H9 (cell line): ENCODE results near the gene FCGBP. TPM values are rescaled to one million over a fixed set of nuclear protein-coding genes. Genes with fewer than 3 reads are reported as not detected.

Source experiments
- DNase-seq: peaks from one replicate; pipeline ENCODE4 v3.0.0-alpha.2; 2017
- H2AFZ ChIP-seq: one replicate; pipeline ENCODE4 v1.6.1; 2013; ENCODE audit warnings: mild to moderate bottlenecking, low read length, control low read depth, moderate library complexity
- H2AK5ac ChIP-seq: 2 replicates; pipeline ENCODE4 v1.6.1; 2013; ENCODE audit warnings: low read length, control low read depth, mixed read lengths; ENCODE audit not compliant: insufficient read length
- H2BK120ac ChIP-seq: one replicate; pipeline ENCODE4 v1.6.1; 2013; ENCODE audit warnings: low read depth, mild to moderate bottlenecking, low read length, control low read depth, inconsistent platforms; ENCODE audit not compliant: poor library complexity, severe bottlenecking
- H2BK12ac ChIP-seq: 2 replicates; pipeline ENCODE4 v1.6.1; 2013; ENCODE audit warnings: low read length, control low read depth, mixed read lengths, low read depth; ENCODE audit not compliant: insufficient read length
- H2BK15ac ChIP-seq: 2 replicates; pipeline ENCODE4 v1.6.1; 2013; ENCODE audit warnings: low read depth, low read length, control low read depth
- H2BK20ac ChIP-seq: one replicate; pipeline ENCODE4 v1.6.1; 2013; ENCODE audit warnings: low read depth, mild to moderate bottlenecking, low read length, control low read depth, inconsistent platforms; ENCODE audit not compliant: poor library complexity, severe bottlenecking
- H2BK5ac ChIP-seq: 2 replicates; pipeline ENCODE4 v1.6.1; 2013; ENCODE audit warnings: low read length, control low read depth, mixed read lengths; ENCODE audit not compliant: insufficient read length
- H3K14ac ChIP-seq: 2 replicates; pipeline ENCODE4 v1.6.1; 2013; ENCODE audit warnings: low read length, control low read depth; ENCODE audit not compliant: insufficient read depth
- H3K18ac ChIP-seq: 2 replicates; pipeline ENCODE4 v1.6.1; 2013; ENCODE audit warnings: low read depth, mild to moderate bottlenecking, mixed read lengths, low read length, control low read depth; ENCODE audit not compliant: insufficient read length
- H3K23ac ChIP-seq: 2 replicates; pipeline ENCODE4 v1.6.1; 2013; ENCODE audit warnings: low read length, control low read depth, mixed read lengths, low read depth; ENCODE audit not compliant: insufficient read length
- H3K23me2 ChIP-seq: 2 replicates; pipeline ENCODE4 v1.6.1; 2013; ENCODE audit warnings: low read depth, mild to moderate bottlenecking, mixed read lengths, low read length, control low read depth; ENCODE audit not compliant: insufficient read length, poor library complexity, severe bottlenecking
- H3K27ac ChIP-seq: 2 replicates; pipeline ENCODE4 v1.5.1; 2013; ENCODE audit warnings: low read length, control low read depth, mixed read lengths, low read depth; ENCODE audit not compliant: insufficient read length
- H3K27me3 ChIP-seq: 2 replicates; pipeline ENCODE4 v1.6.1; 2013; ENCODE audit warnings: low read length, control low read depth, inconsistent platforms; ENCODE audit not compliant: insufficient read depth
- H3K4ac ChIP-seq: 2 replicates; pipeline ENCODE4 v1.6.1; 2013; ENCODE audit warnings: low read depth, mild to moderate bottlenecking, control low read depth, inconsistent platforms, low read length, moderate library complexity
- H3K4me1 ChIP-seq: 2 replicates; pipeline ENCODE4 v1.6.1; 2013; ENCODE audit warnings: low read length, control low read depth, inconsistent platforms; ENCODE audit not compliant: insufficient read depth
- H3K4me2 ChIP-seq: 2 replicates; pipeline ENCODE4 v1.6.1; 2013; ENCODE audit warnings: low read length, control low read depth, mixed read lengths; ENCODE audit not compliant: insufficient read length, insufficient read depth
- H3K56ac ChIP-seq: 2 replicates; pipeline ENCODE4 v1.6.1; 2013; ENCODE audit warnings: low read depth, mild to moderate bottlenecking, mixed read lengths, low read length, control low read depth; ENCODE audit not compliant: insufficient read length
- H3K79me1 ChIP-seq: 2 replicates; pipeline ENCODE4 v1.6.1; 2013; ENCODE audit warnings: low read depth, mild to moderate bottlenecking, moderate library complexity, low read length, control low read depth, inconsistent platforms; ENCODE audit not compliant: insufficient read depth, poor library complexity, severe bottlenecking
- H3K79me2 ChIP-seq: 2 replicates; pipeline ENCODE4 v1.6.1; 2013; ENCODE audit warnings: low read length, control low read depth, inconsistent platforms; ENCODE audit not compliant: insufficient read depth
- H3K9ac ChIP-seq: 2 replicates; pipeline ENCODE4 v1.6.1; 2013; ENCODE audit warnings: low read length, control low read depth, mixed read lengths; ENCODE audit not compliant: insufficient read length; ENCODE audit errors: extremely low read depth
- H3K9me3 ChIP-seq: one replicate; pipeline ENCODE4 v1.6.1; 2013; ENCODE audit warnings: low read depth, low read length, inconsistent platforms; ENCODE audit not compliant: control insufficient read depth
- H3T11ph ChIP-seq: one replicate; pipeline ENCODE4 v1.6.1; 2013; ENCODE audit warnings: mild to moderate bottlenecking, low read length, control low read depth, inconsistent platforms
- H4K20me1 ChIP-seq: one replicate; pipeline ENCODE4 v1.6.1; 2013; ENCODE audit not compliant: control insufficient read depth, insufficient read length, insufficient read depth
- H4K5ac ChIP-seq: 2 replicates; pipeline ENCODE4 v1.6.1; 2013; ENCODE audit warnings: low read depth, mild to moderate bottlenecking, mixed read lengths, low read length, control low read depth; ENCODE audit not compliant: insufficient read length
- H4K8ac ChIP-seq: replicated peaks from 2 replicates; pipeline ENCODE4 v1.6.1; 2013; ENCODE audit warnings: low read length, control low read depth, mixed read lengths, low read depth; ENCODE audit not compliant: insufficient read length
- H4K91ac ChIP-seq: 2 replicates; pipeline ENCODE4 v1.6.1; 2013; ENCODE audit warnings: low read depth, mild to moderate bottlenecking, moderate library complexity, mixed read lengths, low read length, control low read depth; ENCODE audit not compliant: insufficient read length
- H3K27ac Mint-ChIP-seq, 3 experiments: 2 replicates in 2 of 3; 3 replicates in 1 of 3; pipeline ENCODE4 v1.8.0; 2020 to 2021; ENCODE audit warnings: mixed read lengths in 3 of 3, mild to moderate bottlenecking in 1 of 3, moderate library complexity in 1 of 3
- H3K27me3 Mint-ChIP-seq: 2 replicates; pipeline ENCODE4 v1.8.0; 2021; ENCODE audit warnings: low read depth, mild to moderate bottlenecking, moderate library complexity, mixed read lengths
- H3K36me3 Mint-ChIP-seq, 3 experiments: 2 replicates in 2 of 3; 3 replicates in 1 of 3; pipeline ENCODE4 v1.8.0; 2020 to 2021; ENCODE audit warnings: low read depth in 3 of 3, mixed read lengths in 3 of 3; ENCODE audit not compliant: insufficient read depth in 1 of 3
- H3K4me1 Mint-ChIP-seq, 2 experiments: 2 replicates each; pipeline ENCODE4 v1.8.0; 2020; ENCODE audit warnings: mixed read lengths in 2 of 2
- H3K4me3 Mint-ChIP-seq, 2 experiments: 2 replicates in 1 of 2; 3 replicates in 1 of 2; pipeline ENCODE4 v1.8.0; 2020 to 2021; ENCODE audit warnings: mild to moderate bottlenecking in 2 of 2, mixed read lengths in 2 of 2, moderate library complexity in 1 of 2
- H3K9me3 Mint-ChIP-seq, 2 experiments: 2 replicates in 1 of 2; 3 replicates in 1 of 2; pipeline ENCODE4 v1.8.0; 2020; ENCODE audit warnings: mild to moderate bottlenecking in 2 of 2, mixed read lengths in 2 of 2, moderate library complexity in 1 of 2
- CTCF ChIP-seq: fragments of 200-600 bp; sonication (generic); conservative IDR thresholded peaks from 3 replicates; pipeline ENCODE4 v1.8.0; 2021; ENCODE audit warnings: antibody characterized with exemption, mild to moderate bottlenecking
- WGBS: extraction: QIAGEN DNeasy Blood & Tissue Kit; methylation state at CpG from one replicate; pipeline ENCODE4 v1.1.7; 2013; ENCODE audit warnings: missing lambda C conversion rate, low lambda C conversion rate, mixed read lengths; ENCODE audit not compliant: insufficient read length; ENCODE audit errors: extremely low coverage; 5-methylcytosine and 5-hydroxymethylcytosine counted together
- total RNA-seq: library from RNA; stranded (reverse); gene quantifications from 2 replicates; pipeline ENCODE4 v1.2.1, GENCODE V29; 2021

Gene FCGBP
- total RNA-seq, 1 experiment from 2014 or later: 0.13 TPM

GRCh38 chr19:39936020-39936419, 1.6 kb upstream of the FCGBP start:
- H2BK15ac ChIP-seq: no peak overlapping the region
- no peak overlapping the region for H3K18ac ChIP-seq
- H3K9me3 ChIP-seq: no peaks in the 10 kb centered on the region
- no peak overlapping the region for H2BK5ac ChIP-seq
- no peak overlapping the region for H3K56ac ChIP-seq
- Mint-ChIP-seq H3K4me1 (no peaks in the 10 kb centered on the region), H3K36me3 (no peaks in the 10 kb centered on the region), H3K27me3 (no peaks in the 10 kb centered on the region), H3K27ac (peak overlapping the region in 1 of 3 experiments; percentile 31; a peak in 1 of 7 replicates), H3K9me3 (peaks cover 0 to 2% of the 10 kb centered on the region in 2 experiments; a peak in 1 of 5 replicates), H3K4me3 (no peak overlapping the region)
- DNase-seq: no peak
- no peak overlapping the region for H2BK20ac ChIP-seq
- no peaks in the 10 kb centered on the region for H3K79me1 ChIP-seq
- no peaks in the 10 kb centered on the region for H3K23me2 ChIP-seq
- H4K20me1 ChIP-seq: no peaks in the 10 kb centered on the region
- 0 out of 2 replicates have a peak overlapping the region, but pooled peaks have one; percentile 24 for H3K14ac ChIP-seq
- H4K91ac ChIP-seq: no peak overlapping the region
- H4K8ac ChIP-seq: no peak overlapping the region
- no peaks in the 10 kb centered on the region for H3K79me2 ChIP-seq
- TF ChIP-seq CTCF: no peak
- no peak overlapping the region for H3K4ac ChIP-seq
- H3K27ac ChIP-seq: no peak overlapping the region
- H4K5ac ChIP-seq: peak overlapping the region; percentile 33
- H3K4me2 ChIP-seq: no peak overlapping the region
- H3T11ph ChIP-seq: no peak overlapping the region
- H3K27me3 ChIP-seq: no peaks in the 10 kb centered on the region
- H3K4me1 ChIP-seq: no peaks in the 10 kb centered on the region
- H2BK120ac ChIP-seq: no peak overlapping the region
- no peak overlapping the region for H2AK5ac ChIP-seq
- no peak overlapping the region for H3K23ac ChIP-seq
- H2BK12ac ChIP-seq: no peak overlapping the region
- H3K9ac ChIP-seq: no peak overlapping the region
- no peak overlapping the region for H2AFZ ChIP-seq
- no CpG with 5 or more reads among the region's 3 CpGs for WGBS
